GM23338 (cell line): Measurements from ENCODE around the gene CARD10. TPM values are rescaled to one million over a fixed set of nuclear protein-coding genes. Genes with fewer than 3 reads are reported as not detected.

Source experiments
- ATAC-seq: fragments of 200-7000 bp; cut with Tn5 transposase; 3 replicates; pipeline ENCODE4 v1.9.1; 2020
- DNase-seq: peaks from one replicate; pipeline ENCODE4 v3.0.0-alpha.2; 2015; ENCODE audit warnings: low spot score
- H2AFZ ChIP-seq: fragments of 200-600 bp; sonication (generic); 2 replicates; pipeline ENCODE4 v1.8.0; 2016; ENCODE audit warnings: antibody characterized with exemption, mild to moderate bottlenecking, moderate library complexity
- H3F3A ChIP-seq: fragments of 200-600 bp; sonication (generic); replicated peaks from 2 replicates; pipeline ENCODE4 v1.8.0; 2017; ENCODE audit warnings: antibody characterized with exemption, mixed run types, low read depth
- H3K27ac ChIP-seq: fragments of 200-600 bp; sonication (generic); 2 replicates; pipeline ENCODE4 v1.6.1; 2016; ENCODE audit warnings: low read depth
- H3K27me3 ChIP-seq: fragments of 200-600 bp; sonication (generic); 2 replicates; pipeline ENCODE4 v1.8.0; 2016; ENCODE audit warnings: mild to moderate bottlenecking, mixed run types, moderate library complexity; ENCODE audit not compliant: insufficient read depth
- H3K36me3 ChIP-seq: fragments of 200-600 bp; sonication (generic); 2 replicates; pipeline ENCODE4 v1.8.0; 2016; ENCODE audit warnings: mild to moderate bottlenecking; ENCODE audit not compliant: insufficient read depth
- H3K4me1 ChIP-seq: fragments of 200-600 bp; sonication (generic); 2 replicates; pipeline ENCODE4 v1.8.0; 2016; ENCODE audit warnings: mild to moderate bottlenecking, moderate library complexity; ENCODE audit not compliant: insufficient read depth
- H3K4me2 ChIP-seq: fragments of 200-600 bp; sonication (generic); 2 replicates; pipeline ENCODE4 v1.7.1; 2017; ENCODE audit warnings: mixed run types
- H3K4me3 ChIP-seq: fragments of 200-600 bp; sonication (generic); 2 replicates; pipeline ENCODE4 v1.6.1; 2016; ENCODE audit warnings: mixed run types
- H3K79me2 ChIP-seq: fragments of 200-600 bp; sonication (generic); replicated peaks from 2 replicates; pipeline ENCODE4 v1.8.0; 2017; ENCODE audit warnings: mild to moderate bottlenecking; ENCODE audit not compliant: insufficient read depth
- H3K9me2 ChIP-seq: fragments of 200-600 bp; sonication (generic); 2 replicates; pipeline ENCODE4 v1.8.0; 2017; ENCODE audit not compliant: insufficient read depth
- H4K20me1 ChIP-seq: fragments of 200-600 bp; sonication (generic); replicated peaks from 2 replicates; pipeline ENCODE4 v1.8.0; 2017; ENCODE audit warnings: mild to moderate bottlenecking; ENCODE audit not compliant: insufficient read depth
- H3K27ac Mint-ChIP-seq: 2 replicates; pipeline ENCODE4 v1.8.0; 2020; ENCODE audit warnings: inconsistent platforms, mild to moderate bottlenecking, moderate library complexity, mixed read lengths
- H3K27me3 Mint-ChIP-seq: 3 replicates; pipeline ENCODE4 v1.8.0; 2022; ENCODE audit warnings: low read depth, mild to moderate bottlenecking, moderate library complexity, mixed read lengths, inconsistent platforms; ENCODE audit not compliant: insufficient read depth, poor library complexity
- H3K36me3 Mint-ChIP-seq: 3 replicates; pipeline ENCODE4 v1.8.0; 2021; ENCODE audit warnings: low read depth, mild to moderate bottlenecking, inconsistent platforms, moderate library complexity, mixed read lengths
- H3K4me1 Mint-ChIP-seq: 3 replicates; pipeline ENCODE4 v1.8.0; 2020; ENCODE audit warnings: mild to moderate bottlenecking, inconsistent platforms, mixed read lengths
- H3K4me3 Mint-ChIP-seq: 3 replicates; pipeline ENCODE4 v1.8.0; 2021; ENCODE audit warnings: moderate library complexity, mild to moderate bottlenecking, inconsistent platforms, mixed read lengths
- H3K9me3 Mint-ChIP-seq: 3 replicates; pipeline ENCODE4 v1.8.0; 2020; ENCODE audit warnings: moderate library complexity, mild to moderate bottlenecking, inconsistent platforms, mixed read lengths
- CREB1 ChIP-seq: fragments of 250-450 bp; sonication (Bioruptor Pico); IDR thresholded peaks from 2 replicates; pipeline ENCODE4 v1.5.0; 2020; ENCODE audit warnings: low read depth, mild to moderate bottlenecking, moderate library complexity
- EZH2 ChIP-seq: fragments of 200-600 bp; sonication (generic); IDR thresholded peaks from one replicate; pipeline ENCODE4 v1.8.0; 2017; ENCODE audit warnings: antibody characterized with exemption, mild to moderate bottlenecking, low read depth; ENCODE audit not compliant: unreplicated experiment
- EZH2phosphoT487 ChIP-seq: fragments of 200-600 bp; sonication (generic); IDR thresholded peaks from one replicate; pipeline ENCODE4 v1.8.1; 2018; ENCODE audit warnings: antibody characterized with exemption; ENCODE audit not compliant: unreplicated experiment
- JUNB ChIP-seq: IDR thresholded peaks from one replicate; pipeline ENCODE4 v1.6.1; 2016; ENCODE audit warnings: antibody characterized with exemption; ENCODE audit not compliant: unreplicated experiment
- NANOG ChIP-seq: IDR thresholded peaks from 2 replicates; pipeline ENCODE4 v1.6.1; 2016; ENCODE audit warnings: antibody characterized with exemption, borderline replicate concordance
- POLR2AphosphoS5 ChIP-seq: IDR thresholded peaks from 2 replicates; pipeline ENCODE4 v1.6.1; 2016; ENCODE audit warnings: antibody characterized with exemption, low read depth
- STAT1 ChIP-seq: IDR thresholded peaks from one replicate; pipeline ENCODE4 v1.6.1; 2016; ENCODE audit warnings: antibody characterized with exemption; ENCODE audit not compliant: unreplicated experiment
- ZNF114 ChIP-seq: fragments of 250-450 bp; sonication (Bioruptor Pico); IDR thresholded peaks from 2 replicates; pipeline ENCODE4 v1.5.0; 2020; ENCODE audit warnings: mild to moderate bottlenecking, moderate library complexity
- ZNF331 ChIP-seq: fragments of 250-450 bp; sonication (Bioruptor Pico); IDR thresholded peaks from 2 replicates; pipeline ENCODE4 v1.5.0; 2020; ENCODE audit warnings: low read depth, mild to moderate bottlenecking, moderate library complexity
- polyA plus RNA-seq: library from polyadenylated mRNA; unstranded; fragments of >200 nt; fragmentation: Nextera tagmentation; extraction: Ambion mirVana; gene quantifications from 2 replicates; pipeline ENCODE4 v1.2.1, GENCODE V29; 2016
- total RNA-seq: library from RNA; depleted of rRNA; stranded (reverse); fragments of >200 nt; shearing (Covaris generic); gene quantifications from 2 replicates; pipeline ENCODE4 v1.2.3, GENCODE V29; 2014
- TF ChIP-seq, protein P1 (sequence below): IDR thresholded peaks from one replicate; pipeline ENCODE4 v1.6.1; 2018; ENCODE audit warnings: antibody characterized with exemption; ENCODE audit not compliant: unreplicated experiment
- TF ChIP-seq, protein P2 (sequence below): fragments of 250-450 bp; sonication (Bioruptor Pico); IDR thresholded peaks from 2 replicates; pipeline ENCODE4 v1.5.0; 2020; ENCODE audit warnings: mild to moderate bottlenecking, moderate library complexity
- TF ChIP-seq, protein P3 (sequence below): IDR thresholded peaks from 2 replicates; pipeline ENCODE4 v1.6.1; 2016; ENCODE audit warnings: antibody characterized with exemption
- TF ChIP-seq, protein P4 (sequence below), 2 experiments: fragments of 200-600 bp in 1 of 2; sonication (generic) in 1 of 2; conservative IDR thresholded peaks; 2 replicates each; pipeline versions ENCODE4 v1.5.1 to v1.6.1; 2016 to 2017; ENCODE audit warnings: antibody characterized with exemption in 2 of 2, low read depth in 2 of 2, mild to moderate bottlenecking in 2 of 2, moderate library complexity in 1 of 2

Gene CARD10
- total and polyA plus RNA-seq, 2 experiments from 2014 or later = 5.4 to 17.2 TPM

DNA sequence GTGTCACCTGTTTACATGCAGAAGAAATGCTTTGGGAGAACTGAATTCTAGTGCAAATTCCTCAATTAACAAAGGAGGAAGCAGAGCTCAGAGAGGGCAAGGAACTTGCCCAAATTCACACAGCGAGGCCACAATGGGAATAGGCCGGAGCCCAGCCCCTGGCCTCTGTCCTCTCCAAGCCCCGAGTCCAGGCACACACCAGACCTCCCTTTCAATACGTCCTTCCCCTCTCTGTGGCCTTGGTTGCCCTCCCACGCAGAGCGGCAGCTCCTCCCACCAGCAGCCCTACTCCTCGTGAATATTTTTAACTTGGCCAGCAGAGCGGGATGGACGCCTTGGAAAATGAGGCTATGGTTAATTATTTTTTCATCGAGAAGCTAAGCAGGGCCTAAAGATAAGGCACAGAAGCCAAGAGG lies 1.6 kb upstream of the CARD10 start:
- peaks cover 9% of the 10 kb centered on the region; the same call in 1 of the 2 replicates for H3K4me1 ChIP-seq
- Mint-ChIP-seq H3K4me1 (peaks cover 14% of the 10 kb centered on the region), H3K27me3 (peaks cover 21% of the 10 kb centered on the region), H3K4me3 (peak overlapping the region; percentile 43; the same call in 1 of the 3 replicates), H3K9me3 (peaks cover 6% of the 10 kb centered on the region; the same call in 2 of the 3 replicates), H3K27ac (no peak overlapping the region), H3K36me3 (peaks cover 8% of the 10 kb centered on the region; the same call in 2 of the 3 replicates)
- no peaks in the 10 kb centered on the region for H3K9me2 ChIP-seq
- no peak overlapping the region for H3K4me3 ChIP-seq
- DNase-seq (no peak), ATAC-seq (no peak)
- TF ChIP-seq NANOG = no peak
- TF ChIP-seq, protein P1, sequence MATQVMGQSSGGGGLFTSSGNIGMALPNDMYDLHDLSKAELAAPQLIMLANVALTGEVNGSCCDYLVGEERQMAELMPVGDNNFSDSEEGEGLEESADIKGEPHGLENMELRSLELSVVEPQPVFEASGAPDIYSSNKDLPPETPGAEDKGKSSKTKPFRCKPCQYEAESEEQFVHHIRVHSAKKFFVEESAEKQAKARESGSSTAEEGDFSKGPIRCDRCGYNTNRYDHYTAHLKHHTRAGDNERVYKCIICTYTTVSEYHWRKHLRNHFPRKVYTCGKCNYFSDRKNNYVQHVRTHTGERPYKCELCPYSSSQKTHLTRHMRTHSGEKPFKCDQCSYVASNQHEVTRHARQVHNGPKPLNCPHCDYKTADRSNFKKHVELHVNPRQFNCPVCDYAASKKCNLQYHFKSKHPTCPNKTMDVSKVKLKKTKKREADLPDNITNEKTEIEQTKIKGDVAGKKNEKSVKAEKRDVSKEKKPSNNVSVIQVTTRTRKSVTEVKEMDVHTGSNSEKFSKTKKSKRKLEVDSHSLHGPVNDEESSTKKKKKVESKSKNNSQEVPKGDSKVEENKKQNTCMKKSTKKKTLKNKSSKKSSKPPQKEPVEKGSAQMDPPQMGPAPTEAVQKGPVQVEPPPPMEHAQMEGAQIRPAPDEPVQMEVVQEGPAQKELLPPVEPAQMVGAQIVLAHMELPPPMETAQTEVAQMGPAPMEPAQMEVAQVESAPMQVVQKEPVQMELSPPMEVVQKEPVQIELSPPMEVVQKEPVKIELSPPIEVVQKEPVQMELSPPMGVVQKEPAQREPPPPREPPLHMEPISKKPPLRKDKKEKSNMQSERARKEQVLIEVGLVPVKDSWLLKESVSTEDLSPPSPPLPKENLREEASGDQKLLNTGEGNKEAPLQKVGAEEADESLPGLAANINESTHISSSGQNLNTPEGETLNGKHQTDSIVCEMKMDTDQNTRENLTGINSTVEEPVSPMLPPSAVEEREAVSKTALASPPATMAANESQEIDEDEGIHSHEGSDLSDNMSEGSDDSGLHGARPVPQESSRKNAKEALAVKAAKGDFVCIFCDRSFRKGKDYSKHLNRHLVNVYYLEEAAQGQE = no peak
- TF ChIP-seq, protein P2, sequence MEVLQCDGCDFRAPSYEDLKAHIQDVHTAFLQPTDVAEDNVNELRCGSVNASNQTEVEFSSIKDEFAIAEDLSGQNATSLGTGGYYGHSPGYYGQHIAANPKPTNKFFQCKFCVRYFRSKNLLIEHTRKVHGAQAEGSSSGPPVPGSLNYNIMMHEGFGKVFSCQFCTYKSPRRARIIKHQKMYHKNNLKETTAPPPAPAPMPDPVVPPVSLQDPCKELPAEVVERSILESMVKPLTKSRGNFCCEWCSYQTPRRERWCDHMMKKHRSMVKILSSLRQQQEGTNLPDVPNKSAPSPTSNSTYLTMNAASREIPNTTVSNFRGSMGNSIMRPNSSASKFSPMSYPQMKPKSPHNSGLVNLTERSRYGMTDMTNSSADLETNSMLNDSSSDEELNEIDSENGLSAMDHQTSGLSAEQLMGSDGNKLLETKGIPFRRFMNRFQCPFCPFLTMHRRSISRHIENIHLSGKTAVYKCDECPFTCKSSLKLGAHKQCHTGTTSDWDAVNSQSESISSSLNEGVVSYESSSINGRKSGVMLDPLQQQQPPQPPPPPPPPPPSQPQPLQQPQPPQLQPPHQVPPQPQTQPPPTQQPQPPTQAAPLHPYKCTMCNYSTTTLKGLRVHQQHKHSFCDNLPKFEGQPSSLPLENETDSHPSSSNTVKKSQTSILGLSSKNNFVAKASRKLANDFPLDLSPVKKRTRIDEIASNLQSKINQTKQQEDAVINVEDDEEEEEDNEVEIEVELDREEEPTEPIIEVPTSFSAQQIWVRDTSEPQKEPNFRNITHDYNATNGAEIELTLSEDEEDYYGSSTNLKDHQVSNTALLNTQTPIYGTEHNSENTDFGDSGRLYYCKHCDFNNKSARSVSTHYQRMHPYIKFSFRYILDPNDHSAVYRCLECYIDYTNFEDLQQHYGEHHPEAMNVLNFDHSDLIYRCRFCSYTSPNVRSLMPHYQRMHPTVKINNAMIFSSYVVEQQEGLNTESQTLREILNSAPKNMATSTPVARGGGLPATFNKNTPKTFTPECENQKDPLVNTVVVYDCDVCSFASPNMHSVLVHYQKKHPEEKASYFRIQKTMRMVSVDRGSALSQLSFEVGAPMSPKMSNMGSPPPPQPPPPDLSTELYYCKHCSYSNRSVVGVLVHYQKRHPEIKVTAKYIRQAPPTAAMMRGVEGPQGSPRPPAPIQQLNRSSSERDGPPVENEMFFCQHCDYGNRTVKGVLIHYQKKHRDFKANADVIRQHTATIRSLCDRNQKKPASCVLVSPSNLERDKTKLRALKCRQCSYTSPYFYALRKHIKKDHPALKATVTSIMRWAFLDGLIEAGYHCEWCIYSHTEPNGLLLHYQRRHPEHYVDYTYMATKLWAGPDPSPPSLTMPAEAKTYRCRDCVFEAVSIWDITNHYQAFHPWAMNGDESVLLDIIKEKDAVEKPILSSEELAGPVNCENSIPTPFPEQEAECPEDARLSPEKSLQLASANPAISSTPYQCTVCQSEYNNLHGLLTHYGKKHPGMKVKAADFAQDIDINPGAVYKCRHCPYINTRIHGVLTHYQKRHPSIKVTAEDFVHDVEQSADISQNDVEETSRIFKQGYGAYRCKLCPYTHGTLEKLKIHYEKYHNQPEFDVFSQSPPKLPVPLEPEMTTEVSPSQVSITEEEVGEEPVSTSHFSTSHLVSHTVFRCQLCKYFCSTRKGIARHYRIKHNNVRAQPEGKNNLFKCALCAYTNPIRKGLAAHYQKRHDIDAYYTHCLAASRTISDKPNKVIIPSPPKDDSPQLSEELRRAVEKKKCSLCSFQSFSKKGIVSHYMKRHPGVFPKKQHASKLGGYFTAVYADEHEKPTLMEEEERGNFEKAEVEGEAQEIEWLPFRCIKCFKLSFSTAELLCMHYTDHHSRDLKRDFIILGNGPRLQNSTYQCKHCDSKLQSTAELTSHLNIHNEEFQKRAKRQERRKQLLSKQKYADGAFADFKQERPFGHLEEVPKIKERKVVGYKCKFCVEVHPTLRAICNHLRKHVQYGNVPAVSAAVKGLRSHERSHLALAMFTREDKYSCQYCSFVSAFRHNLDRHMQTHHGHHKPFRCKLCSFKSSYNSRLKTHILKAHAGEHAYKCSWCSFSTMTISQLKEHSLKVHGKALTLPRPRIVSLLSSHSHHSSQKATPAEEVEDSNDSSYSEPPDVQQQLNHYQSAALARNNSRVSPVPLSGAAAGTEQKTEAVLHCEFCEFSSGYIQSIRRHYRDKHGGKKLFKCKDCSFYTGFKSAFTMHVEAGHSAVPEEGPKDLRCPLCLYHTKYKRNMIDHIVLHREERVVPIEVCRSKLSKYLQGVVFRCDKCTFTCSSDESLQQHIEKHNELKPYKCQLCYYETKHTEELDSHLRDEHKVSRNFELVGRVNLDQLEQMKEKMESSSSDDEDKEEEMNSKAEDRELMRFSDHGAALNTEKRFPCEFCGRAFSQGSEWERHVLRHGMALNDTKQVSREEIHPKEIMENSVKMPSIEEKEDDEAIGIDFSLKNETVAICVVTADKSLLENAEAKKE (CRISPR knock-in tag) = no peak
- TF ChIP-seq ZNF114 (CRISPR knock-in tag) = no peak
- no peak for TF ChIP-seq CREB1 (CRISPR knock-in tag)
- TF ChIP-seq, protein P3, sequence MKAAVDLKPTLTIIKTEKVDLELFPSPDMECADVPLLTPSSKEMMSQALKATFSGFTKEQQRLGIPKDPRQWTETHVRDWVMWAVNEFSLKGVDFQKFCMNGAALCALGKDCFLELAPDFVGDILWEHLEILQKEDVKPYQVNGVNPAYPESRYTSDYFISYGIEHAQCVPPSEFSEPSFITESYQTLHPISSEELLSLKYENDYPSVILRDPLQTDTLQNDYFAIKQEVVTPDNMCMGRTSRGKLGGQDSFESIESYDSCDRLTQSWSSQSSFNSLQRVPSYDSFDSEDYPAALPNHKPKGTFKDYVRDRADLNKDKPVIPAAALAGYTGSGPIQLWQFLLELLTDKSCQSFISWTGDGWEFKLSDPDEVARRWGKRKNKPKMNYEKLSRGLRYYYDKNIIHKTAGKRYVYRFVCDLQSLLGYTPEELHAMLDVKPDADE = no peak
- no peak for TF ChIP-seq STAT1
- TF ChIP-seq POLR2AphosphoS5 = no peak
- TF ChIP-seq ZNF331 = no peak
- TF ChIP-seq, protein P4, sequence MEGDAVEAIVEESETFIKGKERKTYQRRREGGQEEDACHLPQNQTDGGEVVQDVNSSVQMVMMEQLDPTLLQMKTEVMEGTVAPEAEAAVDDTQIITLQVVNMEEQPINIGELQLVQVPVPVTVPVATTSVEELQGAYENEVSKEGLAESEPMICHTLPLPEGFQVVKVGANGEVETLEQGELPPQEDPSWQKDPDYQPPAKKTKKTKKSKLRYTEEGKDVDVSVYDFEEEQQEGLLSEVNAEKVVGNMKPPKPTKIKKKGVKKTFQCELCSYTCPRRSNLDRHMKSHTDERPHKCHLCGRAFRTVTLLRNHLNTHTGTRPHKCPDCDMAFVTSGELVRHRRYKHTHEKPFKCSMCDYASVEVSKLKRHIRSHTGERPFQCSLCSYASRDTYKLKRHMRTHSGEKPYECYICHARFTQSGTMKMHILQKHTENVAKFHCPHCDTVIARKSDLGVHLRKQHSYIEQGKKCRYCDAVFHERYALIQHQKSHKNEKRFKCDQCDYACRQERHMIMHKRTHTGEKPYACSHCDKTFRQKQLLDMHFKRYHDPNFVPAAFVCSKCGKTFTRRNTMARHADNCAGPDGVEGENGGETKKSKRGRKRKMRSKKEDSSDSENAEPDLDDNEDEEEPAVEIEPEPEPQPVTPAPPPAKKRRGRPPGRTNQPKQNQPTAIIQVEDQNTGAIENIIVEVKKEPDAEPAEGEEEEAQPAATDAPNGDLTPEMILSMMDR (conservative IDR thresholded peaks at IDR 0.05; ENCODE audit: low read depth in 2 of 2) = no peak
- TF ChIP-seq JUNB = no peak
- TF ChIP-seq EZH2phosphoT487 = no peak
- no peak for TF ChIP-seq EZH2
- peaks cover 32% of the 10 kb centered on the region for H3K27me3 ChIP-seq
- H4K20me1 ChIP-seq = no peaks in the 10 kb centered on the region
- no peak overlapping the region for H2AFZ ChIP-seq
- peaks cover 4% of the 10 kb centered on the region; the same call in 1 of the 2 replicates for H3F3A ChIP-seq
- no peak overlapping the region for H3K4me2 ChIP-seq
- no peak overlapping the region for H3K27ac ChIP-seq
- H3K79me2 ChIP-seq = no peaks in the 10 kb centered on the region
- H3K36me3 ChIP-seq = no peaks in the 10 kb centered on the region
